Endodermal cell (in vitro differentiated cells): Measurements from ENCODE around the gene COX15. TPM values are rescaled to one million over a fixed set of nuclear protein-coding genes. Genes with fewer than 3 reads are reported as not detected.

Experiments used
- DNase-seq: peaks from one replicate; pipeline ENCODE4 v3.0.0-alpha.2; 2017
- H3K27ac ChIP-seq: 2 replicates; pipeline ENCODE4 v1.5.1; 2013; ENCODE audit warnings: mild to moderate bottlenecking, low read depth, low read length, moderate library complexity
- H3K27me3 ChIP-seq: 2 replicates; pipeline ENCODE4 v1.6.1; 2013; ENCODE audit warnings: mild to moderate bottlenecking, low read length, moderate library complexity; ENCODE audit not compliant: insufficient read depth, control insufficient read depth, poor library complexity, severe bottlenecking
- H3K36me3 ChIP-seq: 2 replicates; pipeline ENCODE4 v1.7.0; 2013; ENCODE audit warnings: mild to moderate bottlenecking, low read length, moderate library complexity; ENCODE audit not compliant: control insufficient read depth, insufficient read depth
- H3K4me1 ChIP-seq: one replicate; pipeline ENCODE4 v1.7.0; 2013; ENCODE audit warnings: low read length; ENCODE audit not compliant: control insufficient read depth, insufficient read depth
- H3K4me3 ChIP-seq: 2 replicates; pipeline ENCODE4 v1.5.1; 2013; ENCODE audit warnings: mild to moderate bottlenecking, low read length, moderate library complexity
- H3K9ac ChIP-seq: 2 replicates; pipeline ENCODE4 v1.6.1; 2013; ENCODE audit warnings: mild to moderate bottlenecking, low read length, moderate library complexity; ENCODE audit not compliant: poor library complexity, severe bottlenecking; ENCODE audit errors: extremely low read depth
- H3K9me3 ChIP-seq: 2 replicates; pipeline ENCODE4 v1.6.1; 2013; ENCODE audit warnings: mild to moderate bottlenecking, low read length, moderate library complexity; ENCODE audit not compliant: control insufficient read depth
- H3K27ac Mint-ChIP-seq: 2 replicates; pipeline ENCODE4 v1.8.0; 2020; ENCODE audit warnings: mixed read lengths
- H3K27me3 Mint-ChIP-seq: 2 replicates; pipeline ENCODE4 v1.8.0; 2021; ENCODE audit warnings: mild to moderate bottlenecking, mixed read lengths; ENCODE audit not compliant: insufficient read depth
- H3K36me3 Mint-ChIP-seq: 2 replicates; pipeline ENCODE4 v1.8.0; 2020; ENCODE audit warnings: low read depth, mixed read lengths
- H3K4me1 Mint-ChIP-seq: 2 replicates; pipeline ENCODE4 v1.8.0; 2020; ENCODE audit warnings: mixed read lengths
- H3K4me3 Mint-ChIP-seq: 2 replicates; pipeline ENCODE4 v1.8.0; 2020; ENCODE audit warnings: mild to moderate bottlenecking, moderate library complexity, mixed read lengths
- H3K9me3 Mint-ChIP-seq: 2 replicates; pipeline ENCODE4 v1.8.0; 2020; ENCODE audit warnings: mild to moderate bottlenecking, mixed read lengths
- WGBS, 2 experiments: methylation state at CpG; one replicate each; pipeline versions ENCODE4 v1.1.5 to v1.1.7; 2013; ENCODE audit warnings: missing lambda C conversion rate in 2 of 2, mixed read lengths in 1 of 2; ENCODE audit not compliant: insufficient coverage in 1 of 2, insufficient read length in 1 of 2; 5-methylcytosine and 5-hydroxymethylcytosine counted together
- total RNA-seq, 2 donors: library from RNA; stranded (reverse); fragmentation: NEBNext Ultra II Directional in 1 of 2; extraction: Animal tissue kit (Norgen Biotek cat#: 25700) in 1 of 2; gene quantifications; 2 replicates in 1 of 2; 3 replicates in 1 of 2; pipeline ENCODE4 v1.2.1, GENCODE V29; 2021
- TF ChIP-seq, protein P1 (sequence below): fragments of 200-600 bp; sonication (generic); conservative IDR thresholded peaks from 2 replicates; pipeline ENCODE4 v1.5.0; 2021; ENCODE audit warnings: antibody characterized with exemption, mild to moderate bottlenecking

The COX15 gene
- total RNA-seq, 2 donors from 2014 or later = 39.0 to 42.6 TPM

DNA sequence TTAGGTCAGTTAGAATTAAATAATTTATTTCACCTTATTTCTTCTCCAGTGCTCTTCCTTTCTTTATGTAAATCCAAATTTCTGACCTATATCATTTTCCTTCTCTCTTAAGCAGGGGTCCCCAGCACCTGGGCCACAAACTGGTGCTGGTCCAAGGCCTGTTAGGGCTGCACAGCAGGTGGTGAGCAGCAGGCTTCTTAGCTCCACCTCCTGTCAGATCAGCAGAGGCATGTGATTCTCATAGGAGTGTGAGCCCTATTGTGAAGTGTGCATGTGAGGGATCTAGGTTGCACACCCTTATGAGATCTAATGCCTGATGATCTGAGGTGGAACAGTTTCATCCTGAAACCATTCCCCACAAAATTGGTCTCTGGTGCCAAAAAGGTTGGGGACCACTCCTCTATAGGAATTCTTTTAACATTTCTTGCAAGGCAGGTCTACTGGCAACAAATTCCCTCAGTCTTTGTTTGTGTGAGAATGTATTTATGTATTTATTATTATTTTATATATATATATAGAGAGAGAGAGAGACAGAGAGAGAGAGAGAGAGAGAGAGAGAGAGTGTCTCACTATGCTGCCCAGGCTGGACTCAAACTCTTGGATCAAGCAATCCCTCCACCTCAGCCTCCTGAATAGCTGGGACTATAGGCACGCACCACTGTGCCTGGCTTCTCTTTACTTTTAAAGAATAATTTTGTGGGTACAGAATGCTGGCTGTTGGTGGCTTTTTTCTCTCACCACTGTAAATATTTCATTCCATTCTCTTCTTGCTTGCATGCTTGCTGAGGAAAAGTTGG, 46.2 kb upstream of the COX15 start:
- TF ChIP-seq, protein P1, sequence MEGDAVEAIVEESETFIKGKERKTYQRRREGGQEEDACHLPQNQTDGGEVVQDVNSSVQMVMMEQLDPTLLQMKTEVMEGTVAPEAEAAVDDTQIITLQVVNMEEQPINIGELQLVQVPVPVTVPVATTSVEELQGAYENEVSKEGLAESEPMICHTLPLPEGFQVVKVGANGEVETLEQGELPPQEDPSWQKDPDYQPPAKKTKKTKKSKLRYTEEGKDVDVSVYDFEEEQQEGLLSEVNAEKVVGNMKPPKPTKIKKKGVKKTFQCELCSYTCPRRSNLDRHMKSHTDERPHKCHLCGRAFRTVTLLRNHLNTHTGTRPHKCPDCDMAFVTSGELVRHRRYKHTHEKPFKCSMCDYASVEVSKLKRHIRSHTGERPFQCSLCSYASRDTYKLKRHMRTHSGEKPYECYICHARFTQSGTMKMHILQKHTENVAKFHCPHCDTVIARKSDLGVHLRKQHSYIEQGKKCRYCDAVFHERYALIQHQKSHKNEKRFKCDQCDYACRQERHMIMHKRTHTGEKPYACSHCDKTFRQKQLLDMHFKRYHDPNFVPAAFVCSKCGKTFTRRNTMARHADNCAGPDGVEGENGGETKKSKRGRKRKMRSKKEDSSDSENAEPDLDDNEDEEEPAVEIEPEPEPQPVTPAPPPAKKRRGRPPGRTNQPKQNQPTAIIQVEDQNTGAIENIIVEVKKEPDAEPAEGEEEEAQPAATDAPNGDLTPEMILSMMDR = no peak
- H3K4me3 Mint-ChIP-seq = no peak overlapping the region
- no peak overlapping the region for H3K27ac ChIP-seq
- no peaks in the 10 kb centered on the region for H3K4me1 ChIP-seq
- H3K9me3 Mint-ChIP-seq = no peaks in the 10 kb centered on the region
- H3K4me3 ChIP-seq = no peak overlapping the region
- H3K27me3 ChIP-seq = no peaks in the 10 kb centered on the region
- peaks cover 12% of the 10 kb centered on the region for H3K4me1 Mint-ChIP-seq
- H3K36me3 ChIP-seq = no peaks in the 10 kb centered on the region
- DNase-seq = peak; percentile 58
- WGBS, 2 experiments = no CpG with 5 or more reads among the region's 1 CpG
- no peak overlapping the region for H3K27ac Mint-ChIP-seq
- H3K9me3 ChIP-seq = no peaks in the 10 kb centered on the region
- no peak overlapping the region for H3K9ac ChIP-seq
- no peaks in the 10 kb centered on the region for H3K27me3 Mint-ChIP-seq
- H3K36me3 Mint-ChIP-seq = no peaks in the 10 kb centered on the region

DNA sequence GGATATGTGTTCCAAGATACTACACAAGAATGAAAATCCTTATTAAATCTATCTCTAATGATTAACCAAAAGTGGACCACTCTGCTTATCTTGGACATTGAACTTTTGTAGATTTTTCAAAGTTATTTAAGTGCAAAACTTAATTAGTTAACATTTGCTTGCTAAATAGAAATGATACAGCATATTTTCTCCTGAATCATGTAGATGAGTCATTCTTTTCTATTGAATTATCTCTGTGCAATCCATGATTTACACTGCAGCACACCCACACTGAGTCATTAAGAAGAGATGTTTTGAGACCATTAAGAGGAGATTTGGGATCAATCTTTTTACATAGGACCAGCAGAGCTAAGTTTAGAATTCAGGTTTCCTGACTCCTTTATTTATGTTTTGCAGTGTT, 43.9 kb upstream of the COX15 start:
- H3K4me1 Mint-ChIP-seq = peaks cover 13% of the 10 kb centered on the region
- H3K36me3 Mint-ChIP-seq = no peaks in the 10 kb centered on the region
- Histone ChIP-seq H3K27me3 (no peaks in the 10 kb centered on the region), H3K4me1 (peaks cover under 1% of the 10 kb centered on the region), H3K36me3 (no peaks in the 10 kb centered on the region), H3K9me3 (no peaks in the 10 kb centered on the region), H3K4me3 (no peak overlapping the region), H3K9ac (no peak overlapping the region), H3K27ac (no peak overlapping the region)
- H3K27ac Mint-ChIP-seq = no peak overlapping the region
- TF ChIP-seq, protein P1 = no peak
- H3K27me3 Mint-ChIP-seq = no peaks in the 10 kb centered on the region
- no peak overlapping the region for H3K4me3 Mint-ChIP-seq
- H3K9me3 Mint-ChIP-seq = no peaks in the 10 kb centered on the region
- no peak for DNase-seq

DNA sequence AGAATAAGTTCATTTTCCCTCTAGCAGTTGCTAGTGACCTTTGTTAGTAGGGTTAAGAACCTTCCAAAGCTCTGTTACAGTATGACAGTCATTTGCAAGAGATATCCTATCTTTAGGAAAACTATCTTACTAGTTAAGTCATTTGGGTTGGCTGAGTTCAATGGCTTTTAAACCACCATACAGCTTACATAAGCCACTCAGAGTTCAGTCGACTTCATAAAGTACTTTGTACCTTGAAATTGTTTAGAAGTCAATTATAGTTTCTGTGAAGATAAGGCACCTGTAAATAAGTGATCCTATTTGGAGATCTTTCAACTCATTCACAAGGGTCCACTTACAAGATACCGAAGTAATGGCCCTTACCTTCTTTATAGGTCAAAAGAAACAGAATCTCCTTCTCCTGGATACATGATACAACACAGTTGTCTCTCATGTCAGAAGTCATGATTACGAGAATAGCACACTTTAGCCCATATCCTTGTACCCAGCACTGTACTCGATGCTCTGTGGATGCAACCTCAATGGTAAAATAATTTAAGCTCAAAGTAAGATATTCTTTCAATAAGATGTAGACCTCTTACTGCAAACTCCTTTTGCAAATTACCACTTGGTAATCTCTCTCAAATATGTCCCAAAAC, 38.6 kb upstream of the COX15 start:
- Histone ChIP-seq H3K9me3 (no peaks in the 10 kb centered on the region), H3K27ac (no peak overlapping the region), H3K36me3 (no peaks in the 10 kb centered on the region), H3K4me1 (peaks cover 5% of the 10 kb centered on the region), H3K9ac (no peak overlapping the region), H3K27me3 (no peaks in the 10 kb centered on the region), H3K4me3 (peak overlapping the region; percentile 30)
- TF ChIP-seq, protein P1 = no peak
- no peaks in the 10 kb centered on the region for H3K9me3 Mint-ChIP-seq
- H3K27me3 Mint-ChIP-seq = no peaks in the 10 kb centered on the region
- H3K27ac Mint-ChIP-seq = no peak overlapping the region
- peaks cover 5% of the 10 kb centered on the region for H3K4me1 Mint-ChIP-seq
- WGBS, 2 experiments = 85 to 91% methylated on average over 1 to 4 of the region's 4 CpGs
- no peak overlapping the region for H3K4me3 Mint-ChIP-seq
- no peak for DNase-seq
- H3K36me3 Mint-ChIP-seq = no peaks in the 10 kb centered on the region
